GM19463 (cell line): ENCODE measurements around the gene TBC1D3B.
A peak's percentile ranks its signal among the peaks of the same experiment; 100 is the strongest.
"Not testable (repeated sequence)": the region's sequence is repeated elsewhere in the genome, so short reads cannot be mapped to it uniquely, and the experiment has no call there.

Experiments used
- ATAC-seq: cut with Tn5 transposase; IDR thresholded peaks from one replicate; pipeline ENCODE4 v1.9.1; 2021; ENCODE audit warnings: mild to moderate bottlenecking, moderate library complexity; ENCODE audit not compliant: unreplicated experiment

Gene TBC1D3B

DNA sequence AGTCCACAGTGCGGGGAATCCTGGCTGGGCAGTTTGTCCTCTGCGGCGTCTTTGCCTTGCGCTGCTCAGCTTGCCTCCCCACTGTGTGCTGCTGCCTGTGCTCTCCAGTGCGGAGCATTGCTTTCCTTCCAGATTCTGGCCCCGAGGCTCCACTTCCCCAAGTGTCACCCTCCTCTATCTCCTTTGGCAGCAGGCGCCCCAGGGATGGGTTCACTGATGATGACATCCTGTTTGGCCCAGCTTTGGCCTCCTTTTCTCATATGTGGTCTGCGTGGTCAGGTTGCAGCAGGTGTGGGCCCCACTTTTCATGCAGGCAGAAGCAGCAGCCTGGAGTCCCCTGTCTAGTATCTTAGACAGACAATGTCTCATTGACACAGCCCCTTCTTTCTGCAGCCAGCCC, 25.1 kb upstream of the TBC1D3B start:
- not testable (repeated sequence) for ATAC-seq

- ATAC-seq: not testable (repeated sequence)
Measured at GRCh38 chr17:36201102-36201501, 24.7 kb upstream of the TBC1D3B start.

- ATAC-seq: peak; percentile 24
Measured at GRCh38 chr17:36198831-36199465, 22.5 kb upstream of the TBC1D3B start.

DNA sequence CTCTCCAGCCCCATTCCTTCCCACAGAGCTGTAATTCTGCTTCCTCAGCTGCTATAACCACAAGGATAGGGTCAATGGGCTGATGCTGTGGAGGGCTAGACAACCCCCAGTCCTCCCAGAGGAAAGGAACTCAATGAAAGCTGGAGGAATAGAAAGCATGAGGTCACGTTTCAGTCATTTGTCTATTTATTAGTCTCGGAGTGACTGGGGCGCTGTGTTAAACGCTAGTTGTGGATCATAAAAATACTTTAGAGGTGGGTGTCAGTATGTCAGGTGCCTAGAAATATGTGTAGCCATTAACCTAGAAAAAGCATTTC, 20.9 kb upstream of the TBC1D3B start:
- peak; percentile 20 for ATAC-seq

GRCh38 chr17:36196131-36196486, 19.7 kb upstream of the TBC1D3B start:
- no peak for ATAC-seq

DNA sequence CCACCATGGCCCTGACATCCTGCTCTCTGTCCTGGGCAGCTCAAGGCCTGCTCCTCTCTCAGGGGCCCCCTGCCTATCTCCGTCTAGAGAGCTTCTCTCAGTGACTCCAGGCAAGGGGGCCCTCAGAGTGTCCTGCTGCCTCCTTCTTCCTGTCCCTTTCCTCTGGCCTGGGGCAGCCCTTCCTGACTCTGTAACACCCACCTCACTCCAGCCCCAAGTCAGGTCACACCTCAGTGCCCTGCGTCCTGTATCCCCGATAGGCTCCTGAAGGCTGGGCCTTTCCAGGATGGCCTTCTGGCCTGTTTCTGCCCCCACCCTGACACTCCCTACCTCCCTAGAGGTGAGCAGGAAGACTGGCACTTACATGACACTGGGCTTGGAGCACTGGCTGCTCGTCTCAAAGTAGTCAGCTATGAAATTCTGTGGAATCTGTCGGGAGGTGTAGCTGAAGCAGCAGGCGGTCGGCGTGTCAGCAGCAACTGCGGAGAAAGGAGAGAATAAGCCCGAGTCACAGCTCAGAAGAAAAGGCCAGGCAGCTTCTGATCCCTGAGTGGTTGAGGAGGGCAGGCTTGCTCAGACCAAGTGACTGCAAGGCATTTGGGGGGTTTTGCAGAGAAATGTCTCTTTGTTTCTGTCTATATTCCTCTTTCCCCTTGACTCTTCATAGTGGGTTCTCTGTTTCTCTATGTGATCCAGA, 19.1 kb upstream of the TBC1D3B start:
- ATAC-seq: no peak

DNA sequence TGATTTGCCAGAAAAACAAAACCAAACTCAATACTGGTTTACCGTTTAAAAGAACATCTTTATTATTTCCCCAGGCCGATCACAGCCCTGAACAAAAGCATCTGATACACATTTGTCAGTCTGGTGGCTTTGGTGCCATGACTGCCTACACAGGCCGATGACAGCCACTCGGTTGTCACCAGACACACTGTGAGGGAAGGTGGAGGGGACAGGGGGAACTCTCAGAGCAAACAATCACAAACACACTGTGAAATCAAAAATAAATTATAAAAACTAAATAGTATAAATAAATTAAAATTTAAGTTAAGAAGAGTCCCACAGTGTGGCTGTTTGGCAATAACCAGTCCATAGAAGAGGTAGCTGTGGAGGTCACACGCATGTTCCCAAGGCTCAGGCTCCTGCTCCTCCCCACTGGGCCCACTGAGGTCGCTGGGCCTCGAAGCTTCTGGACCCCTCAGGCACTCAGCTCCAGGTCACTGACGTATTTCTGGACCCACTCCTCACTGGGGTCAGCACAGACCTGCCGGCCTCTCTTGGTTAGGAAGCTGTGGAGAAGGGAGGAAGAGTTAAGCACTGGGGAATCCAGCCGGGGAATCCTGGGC, 18.5 kb upstream of the TBC1D3B start:
- ATAC-seq: not testable (repeated sequence)

GRCh38 chr17:36194147-36194831, 17.9 kb upstream of the TBC1D3B start:
- ATAC-seq: not testable (repeated sequence)

DNA sequence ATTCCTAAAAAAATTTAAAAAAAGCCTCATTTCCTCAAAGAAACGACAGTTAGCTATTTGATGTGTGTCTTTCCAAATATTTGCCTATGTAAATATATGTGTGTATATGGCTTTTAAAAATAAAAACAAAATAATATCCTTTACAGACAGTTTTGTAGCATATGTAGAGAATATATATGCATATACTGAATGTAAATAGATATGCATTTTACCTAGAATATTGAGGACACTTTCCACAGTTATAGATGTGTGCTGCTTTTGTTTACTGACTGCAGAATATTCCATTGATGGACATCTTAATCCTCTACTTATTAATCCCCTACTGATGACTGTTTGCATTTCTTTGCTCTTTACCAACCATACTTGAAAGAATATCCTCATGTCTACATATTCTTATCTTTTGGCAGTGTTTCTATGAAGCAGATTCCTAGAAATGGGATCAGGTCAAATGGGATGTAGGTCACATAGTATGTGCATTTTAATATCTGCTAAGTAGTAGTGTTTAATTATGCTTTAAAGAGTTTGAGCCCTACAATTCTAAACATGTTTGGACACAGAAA, 16.9 kb upstream of the TBC1D3B start:
- ATAC-seq: no peak

DNA sequence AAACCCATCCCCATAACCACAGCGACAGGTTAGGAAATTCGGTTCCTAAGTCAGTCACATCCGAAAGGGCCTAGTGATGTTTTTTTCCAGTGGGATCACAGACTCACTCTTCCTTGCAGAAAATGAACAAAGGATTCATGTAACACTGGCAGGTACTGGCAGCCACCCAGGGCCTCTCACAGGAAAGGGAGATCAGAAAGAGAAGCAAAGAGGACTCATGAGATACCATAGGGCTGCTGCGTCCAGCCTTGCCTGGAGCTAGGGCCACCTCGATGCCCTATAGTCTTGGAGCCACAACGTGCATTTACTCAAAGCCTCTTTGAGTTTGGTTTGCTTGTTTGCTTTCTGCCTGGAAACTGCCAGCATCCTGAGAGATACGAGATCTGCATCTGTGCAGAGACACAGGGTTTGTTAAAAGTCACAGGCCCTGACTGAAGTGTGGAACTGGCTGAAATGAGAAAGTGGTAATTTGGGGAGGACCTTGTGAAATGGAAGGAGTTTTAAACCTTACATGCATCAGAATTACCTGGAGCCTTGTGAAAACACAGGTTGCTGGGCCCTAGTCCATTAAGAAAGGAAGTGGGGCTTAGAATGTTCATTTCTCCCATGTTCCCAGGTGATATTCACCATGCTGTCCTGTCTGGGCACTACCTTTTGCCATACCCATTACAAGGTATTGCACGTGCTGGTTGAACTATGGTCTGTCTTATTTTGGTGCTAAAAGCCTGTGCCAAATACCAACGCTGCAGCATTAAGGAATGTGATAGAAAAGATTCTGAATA, 14.3 kb upstream of the TBC1D3B start:
- not testable (repeated sequence) for ATAC-seq

- ATAC-seq: not testable (repeated sequence)
Measured at GRCh38 chr17:36189993-36190392, 13.6 kb upstream of the TBC1D3B start.

- ATAC-seq: peak; percentile 71
Measured at GRCh38 chr17:36188891-36189306, 12.5 kb upstream of the TBC1D3B start.

GRCh38 chr17:36187943-36188665, 11.7 kb upstream of the TBC1D3B start:
- ATAC-seq: not testable (repeated sequence)

DNA sequence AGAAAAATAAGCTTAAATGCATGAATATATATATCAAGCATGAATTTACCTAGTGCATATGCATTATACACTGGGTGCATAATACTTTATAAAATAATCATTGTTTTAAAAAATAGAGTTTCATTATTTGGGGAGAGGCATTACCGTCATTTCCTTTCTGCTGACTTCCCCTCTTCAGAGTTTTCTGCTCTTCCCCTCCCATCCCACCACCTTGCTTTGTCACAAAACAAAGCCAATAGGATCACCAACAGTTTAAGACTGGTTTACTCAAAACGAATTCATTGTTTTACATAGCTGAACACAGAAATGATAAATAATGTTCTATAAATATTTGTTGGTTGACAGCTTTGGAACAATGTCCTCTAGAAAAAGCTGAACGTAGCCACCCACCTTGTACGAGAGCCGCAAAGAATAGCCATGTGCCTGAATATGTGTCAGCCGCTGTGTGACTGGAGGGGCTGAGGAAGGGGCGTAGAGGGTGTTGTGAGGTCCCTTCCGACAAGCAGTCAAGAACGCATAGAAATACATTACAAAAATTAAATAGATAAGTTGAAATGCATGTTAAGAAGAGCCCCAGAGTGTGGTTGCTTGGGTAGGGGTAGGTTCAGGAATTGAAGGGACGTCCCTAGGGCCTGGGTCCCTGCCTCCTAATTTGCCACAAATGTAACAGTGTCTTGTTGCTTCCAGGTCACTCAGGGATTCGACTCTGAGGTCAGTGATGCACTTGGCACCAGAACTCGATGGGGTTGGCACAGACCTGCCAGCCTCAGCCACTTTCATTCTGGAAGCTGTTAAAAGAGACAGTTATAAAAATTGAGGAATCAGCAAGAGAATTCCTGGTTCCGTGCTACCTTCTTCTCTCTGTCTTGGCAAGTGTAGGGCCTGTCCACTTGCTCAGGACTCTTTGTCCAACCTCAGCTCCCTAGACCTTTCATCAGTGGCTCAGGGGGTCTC, 10.7 kb upstream of the TBC1D3B start:
- ATAC-seq: not testable (repeated sequence)

DNA sequence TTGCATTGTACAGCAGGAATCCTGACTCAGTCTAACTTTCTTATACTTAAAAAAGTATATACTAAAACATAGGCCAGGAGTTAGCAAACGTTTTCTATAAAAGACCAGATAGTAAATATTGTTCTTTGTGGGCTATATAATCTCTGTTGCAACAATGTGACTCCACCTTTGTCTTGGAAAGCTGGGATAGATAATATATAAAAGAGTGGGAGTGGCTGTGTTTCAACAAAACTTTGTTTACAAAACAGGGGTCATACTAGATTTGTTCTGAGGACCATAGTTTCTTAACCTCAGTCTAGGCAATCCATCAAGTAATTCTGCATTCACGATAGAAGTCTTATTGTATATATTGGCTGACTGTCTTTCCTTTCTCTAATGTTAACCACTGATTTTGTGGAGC, 9.0 kb upstream of the TBC1D3B start:
- no peak for ATAC-seq

DNA sequence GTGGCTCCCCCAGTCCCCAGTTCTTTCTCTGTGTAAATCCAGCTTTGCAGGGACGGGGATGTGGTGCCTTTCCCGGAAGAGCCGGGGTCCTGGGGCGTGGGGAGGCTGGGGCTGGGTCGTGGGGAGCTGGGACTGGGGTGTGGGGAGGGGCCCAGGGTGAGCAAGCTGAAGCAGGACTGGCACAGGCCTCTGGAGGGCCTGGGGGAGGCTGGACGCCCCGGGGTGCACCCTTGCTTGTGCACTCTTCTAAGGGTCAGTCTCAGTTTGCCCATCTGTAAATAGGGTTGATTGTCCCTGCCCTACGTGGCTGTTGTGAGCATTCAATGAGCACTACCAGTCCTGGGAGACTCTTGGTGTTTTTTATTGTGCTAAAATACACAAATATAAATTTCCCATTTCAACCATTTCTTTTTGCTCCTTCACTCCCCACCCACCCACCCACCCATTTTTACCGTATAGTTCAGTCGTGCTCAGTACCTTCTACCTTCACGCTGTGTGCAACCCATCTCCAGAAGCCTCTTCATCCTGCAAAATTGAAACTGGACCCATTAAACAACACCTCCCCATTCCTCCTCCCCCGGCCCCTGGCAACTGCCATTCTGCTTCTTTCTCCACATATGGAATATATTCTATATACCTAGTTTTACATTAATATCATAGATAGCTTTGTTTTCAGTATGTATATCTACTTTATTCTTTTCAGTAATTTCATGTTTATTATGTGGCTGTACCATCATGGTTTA, 7.8 kb upstream of the TBC1D3B start:
- ATAC-seq: no peak

- no peak for ATAC-seq
Measured at GRCh38 chr17:36183001-36183971, 6.8 kb upstream of the TBC1D3B start.
